WTC11 (cell line): Measurements from ENCODE around the gene NAV2. TPM values are rescaled to one million over a fixed set of nuclear protein-coding genes. Genes with fewer than 3 reads are reported as not detected.

Experiments
- ATAC-seq: fragments of 200-7000 bp; cut with Tn5 transposase; 2 replicates; pipeline ENCODE4 v1.10.0; 2021; ENCODE audit warnings: mild to moderate bottlenecking, moderate library complexity
- CTCF ChIA-PET: fragments of 300-600 bp; sonication (Branson Sonifier 250); formaldehyde crosslinking; loops from one replicate; lab custom pipeline; 2021; ENCODE audit warnings: antibody characterized with exemption; lab: Charles Lee
- POLR2A ChIA-PET: fragments of 350-600 bp; sonication (Branson Sonifier 250); formaldehyde crosslinking; loops from one replicate; lab custom pipeline; 2021; ENCODE audit warnings: antibody characterized with exemption; lab: Charles Lee
- DNase-seq: peaks from one replicate; pipeline ENCODE4 v3.0.0; 2021; ENCODE audit warnings: low spot score
- H3K27ac Mint-ChIP-seq: 2 replicates; pipeline ENCODE4 v1.8.0; 2021; ENCODE audit warnings: mixed read lengths
- H3K27me3 Mint-ChIP-seq: 2 replicates; pipeline ENCODE4 v1.8.0; 2021; ENCODE audit warnings: low read depth, mild to moderate bottlenecking, moderate library complexity, mixed read lengths
- H3K36me3 Mint-ChIP-seq: 2 replicates; pipeline ENCODE4 v1.8.0; 2021; ENCODE audit warnings: mixed read lengths
- H3K4me1 Mint-ChIP-seq: 2 replicates; pipeline ENCODE4 v1.8.0; 2022; ENCODE audit warnings: mixed read lengths
- H3K4me3 Mint-ChIP-seq: 2 replicates; pipeline ENCODE4 v1.8.0; 2021; ENCODE audit warnings: mild to moderate bottlenecking, moderate library complexity, mixed read lengths
- H3K9me3 Mint-ChIP-seq: 2 replicates; pipeline ENCODE4 v1.8.0; 2021; ENCODE audit warnings: mixed read lengths
- AR ChIP-seq: fragments of 250-450 bp; sonication (Bioruptor Pico); IDR thresholded peaks from 2 replicates; pipeline ENCODE4 v1.9.0; 2021; ENCODE audit warnings: mild to moderate bottlenecking
- CREM ChIP-seq: sonication (generic); formaldehyde crosslinking; IDR thresholded peaks from 2 replicates; pipeline ENCODE4 v1.8.1; 2022; ENCODE audit warnings: mild to moderate bottlenecking, missing genetic modification reagents, moderate library complexity
- E2F1 ChIP-seq: sonication (generic); formaldehyde crosslinking; IDR thresholded peaks from 2 replicates; pipeline ENCODE4 v1.8.0; 2022; ENCODE audit warnings: mild to moderate bottlenecking, missing genetic modification reagents
- GRHL2 ChIP-seq: fragments of 250-450 bp; sonication (Bioruptor Pico); IDR thresholded peaks from 2 replicates; pipeline ENCODE4 v1.8.0; 2022; ENCODE audit warnings: mild to moderate bottlenecking, moderate library complexity; ENCODE audit not compliant: insufficient replicate concordance, severe bottlenecking
- KAT7 ChIP-seq: sonication (generic); formaldehyde crosslinking; IDR thresholded peaks from 2 replicates; pipeline ENCODE4 v1.8.1; 2023; ENCODE audit warnings: missing genetic modification reagents, mild to moderate bottlenecking, borderline replicate concordance
- MAX ChIP-seq: sonication (generic); formaldehyde crosslinking; IDR thresholded peaks from 2 replicates; pipeline ENCODE4 v1.8.0; 2022; ENCODE audit warnings: mild to moderate bottlenecking, missing genetic modification reagents
- NR2C2 ChIP-seq: sonication (generic); formaldehyde crosslinking; IDR thresholded peaks from 2 replicates; pipeline ENCODE4 v1.8.0; 2022; ENCODE audit warnings: mild to moderate bottlenecking, missing genetic modification reagents
- OVOL2 ChIP-seq: fragments of 250-450 bp; sonication (Bioruptor Pico); IDR thresholded peaks from 2 replicates; pipeline ENCODE4 v1.9.0; 2021; ENCODE audit warnings: mild to moderate bottlenecking, borderline replicate concordance
- RORB ChIP-seq: fragments of 250-450 bp; sonication (Bioruptor Pico); IDR thresholded peaks from 2 replicates; pipeline ENCODE4 v1.9.0; 2021; ENCODE audit warnings: mild to moderate bottlenecking
- SOX15 ChIP-seq: fragments of 250-450 bp; sonication (Bioruptor Pico); IDR thresholded peaks from 2 replicates; pipeline ENCODE4 v1.9.0; 2021; ENCODE audit warnings: mild to moderate bottlenecking
- ZMAT4 ChIP-seq: fragments of 250-450 bp; sonication (Bioruptor Pico); IDR thresholded peaks from 2 replicates; pipeline ENCODE4 v1.9.0; 2021; ENCODE audit warnings: mild to moderate bottlenecking
- ZNF121 ChIP-seq: sonication (generic); formaldehyde crosslinking; IDR thresholded peaks from 2 replicates; pipeline ENCODE4 v1.8.0; 2023; ENCODE audit warnings: missing genetic modification reagents
- ZNF232 ChIP-seq: sonication (generic); formaldehyde crosslinking; IDR thresholded peaks from 2 replicates; pipeline ENCODE4 v1.8.0; 2022; ENCODE audit warnings: mild to moderate bottlenecking, missing genetic modification reagents
- ZNF263 ChIP-seq: sonication (generic); formaldehyde crosslinking; IDR thresholded peaks from 2 replicates; pipeline ENCODE4 v1.8.1; 2022; ENCODE audit warnings: low read depth, mild to moderate bottlenecking, moderate library complexity, missing genetic modification reagents
- ZNF423 ChIP-seq: fragments of 250-450 bp; sonication (Bioruptor Pico); IDR thresholded peaks from 2 replicates; pipeline ENCODE4 v2.1.2; 2022; ENCODE audit warnings: mild to moderate bottlenecking, moderate library complexity
- ZNF425 ChIP-seq: fragments of 250-450 bp; sonication (Bioruptor Pico); conservative IDR thresholded peaks from 2 replicates; pipeline ENCODE4 v1.9.0; 2021; ENCODE audit warnings: mild to moderate bottlenecking
- ZSCAN18 ChIP-seq: fragments of 250-450 bp; sonication (Bioruptor Pico); IDR thresholded peaks from 2 replicates; pipeline ENCODE4 v2.1.2; 2022; ENCODE audit warnings: mild to moderate bottlenecking, moderate library complexity
- total RNA-seq: library from RNA; stranded (reverse); gene quantifications from 3 replicates; pipeline ENCODE4 v1.2.3, GENCODE V29; 2021

The NAV2 gene
- total RNA-seq, 1 experiment from 2014 or later, result 42.8 TPM

- TF ChIP-seq AR (CRISPR knock-in tag), result no peak
- TF ChIP-seq CREM, result no peak
- no peak for TF ChIP-seq GRHL2
- TF ChIP-seq ZNF121 (CRISPR knock-in tag), result no peak
- TF ChIP-seq ZNF232 (CRISPR knock-in tag), result no peak
- TF ChIP-seq KAT7 (CRISPR knock-in tag), result no peak
- no peak for TF ChIP-seq SOX15 (CRISPR knock-in tag)
- TF ChIP-seq RORB, result no peak
- no peak for TF ChIP-seq ZMAT4 (CRISPR knock-in tag)
- TF ChIP-seq ZNF425, result no peak
Observed at GRCh38 chr11:19947537-19948114, 235.0 kb downstream of the NAV2 start (continued).

GRCh38 chr11:19949606-19950005, 237.0 kb downstream of the NAV2 start:
- no peak overlapping the region for H3K27ac Mint-ChIP-seq
- ChIA-PET POLR2A (no interaction called here), CTCF (no interaction called here)
- no peak overlapping the region for H3K4me3 Mint-ChIP-seq
- H3K4me1 Mint-ChIP-seq, result peaks cover 38% of the 10 kb centered on the region
- peaks cover 18% of the 10 kb centered on the region for H3K36me3 Mint-ChIP-seq
- H3K9me3 Mint-ChIP-seq, result no peaks in the 10 kb centered on the region
- TF ChIP-seq NR2C2 (CRISPR knock-in tag) (no peak), MAX (no peak), KAT7 (CRISPR knock-in tag) (no peak), OVOL2 (no peak), CREM (no peak), ZNF263 (CRISPR knock-in tag) (no peak), E2F1 (CRISPR knock-in tag) (no peak), ZSCAN18 (CRISPR knock-in tag) (no peak), ZNF423 (CRISPR knock-in tag) (no peak)
- ATAC-seq (no peak), DNase-seq (no peak)
- H3K27me3 Mint-ChIP-seq, result no peaks in the 10 kb centered on the region
